ENCODE results near the gene CORO1C.
"Not testable (repeated sequence)": the region's sequence is repeated elsewhere in the genome, so short reads cannot be mapped to it uniquely, and the experiment has no call there.

CORO1C gene

DNA sequence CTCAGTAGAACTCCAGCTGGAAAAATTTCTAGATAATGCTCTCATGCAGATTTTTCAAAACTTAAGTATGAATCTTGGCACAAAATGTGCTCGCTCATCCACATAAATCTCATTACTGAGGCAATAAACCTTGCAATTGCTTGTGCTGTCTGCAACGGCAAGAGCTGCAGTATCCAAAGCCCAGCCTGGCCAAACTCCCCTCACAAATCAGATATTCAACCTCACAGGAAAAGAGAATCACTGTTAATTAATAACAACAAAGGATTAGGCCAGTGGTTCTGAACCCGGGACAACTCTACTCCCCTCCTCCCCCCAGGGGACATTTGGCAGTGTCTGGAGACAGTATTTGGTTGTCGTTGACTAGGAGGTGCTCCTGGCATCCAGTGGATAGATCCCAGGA lies 19.2 kb upstream of the CORO1C start:
- DNase-seq (ENCODE audit: low read depth in 1 of 2, low spot score in 1 of 2) = peak in 1 of 2 experiments; percentile 18
- TF ChIP-seq JUND (IDR thresholded peaks at IDR 0.05; ENCODE audit: low read depth) = no peak
- in situ Hi-C loops (cut with HindIII; ENCODE audit: low pct_unique_long_range_greater_than_20kb, low sequenced_read_pairs) = no loop called here

DNA sequence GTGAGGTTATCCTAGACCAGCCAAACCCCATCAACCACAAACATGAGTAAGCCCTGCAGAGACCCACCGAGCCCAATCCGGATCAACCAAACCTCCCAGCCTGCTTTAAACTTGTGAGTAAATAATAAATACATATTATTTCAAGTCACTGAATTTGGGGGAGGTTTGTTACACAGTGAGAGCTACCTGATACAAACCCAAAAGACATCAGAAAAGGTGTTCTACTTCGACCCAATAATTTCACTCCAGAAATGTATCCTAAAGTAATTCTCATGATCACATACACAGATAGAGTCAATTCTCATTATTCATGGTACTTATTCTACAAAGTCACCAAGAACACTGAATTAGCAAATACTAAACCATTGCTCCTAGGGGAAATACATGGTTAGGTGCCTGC lies 16.2 kb upstream of the CORO1C start:
- TF ChIP-seq JUND (IDR thresholded peaks at IDR 0.05; ENCODE audit: low read depth) = no peak

DNA sequence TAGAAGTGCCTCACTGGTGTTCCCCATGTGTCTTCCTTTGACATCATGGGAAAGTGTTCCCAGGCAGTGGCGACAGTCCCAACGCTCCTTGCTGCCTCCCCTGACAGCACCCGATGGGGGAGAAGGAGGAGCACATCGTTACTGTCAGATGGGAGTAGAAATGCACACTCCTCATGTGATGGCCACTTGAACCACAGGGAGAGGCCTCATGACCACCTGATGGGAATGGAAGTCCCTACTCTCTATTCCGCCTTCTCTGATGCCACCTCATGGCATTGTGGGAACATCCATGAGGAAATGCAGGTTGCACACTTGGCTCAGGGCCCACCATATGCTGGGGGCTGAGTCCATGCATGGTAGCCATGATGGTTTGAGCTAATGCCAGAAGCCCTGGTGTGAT lies 14.3 kb upstream of the CORO1C start:
- DNase-seq (ENCODE audit: low read depth in 1 of 2, low spot score in 1 of 2) = peak in 1 of 2 experiments; percentile 17
- in situ Hi-C loops (cut with HindIII; ENCODE audit: low pct_unique_long_range_greater_than_20kb, low sequenced_read_pairs) = no loop called here
- TF ChIP-seq JUND (IDR thresholded peaks at IDR 0.05; ENCODE audit: low read depth) = no peak

More for the DNA sequence above, 16.2 kb upstream of the CORO1C start:
- in situ Hi-C loops (cut with HindIII; ENCODE audit: low pct_unique_long_range_greater_than_20kb, low sequenced_read_pairs) = no loop called here
- DNase-seq (ENCODE audit: low read depth in 1 of 2, low spot score in 1 of 2) = no peak

DNA sequence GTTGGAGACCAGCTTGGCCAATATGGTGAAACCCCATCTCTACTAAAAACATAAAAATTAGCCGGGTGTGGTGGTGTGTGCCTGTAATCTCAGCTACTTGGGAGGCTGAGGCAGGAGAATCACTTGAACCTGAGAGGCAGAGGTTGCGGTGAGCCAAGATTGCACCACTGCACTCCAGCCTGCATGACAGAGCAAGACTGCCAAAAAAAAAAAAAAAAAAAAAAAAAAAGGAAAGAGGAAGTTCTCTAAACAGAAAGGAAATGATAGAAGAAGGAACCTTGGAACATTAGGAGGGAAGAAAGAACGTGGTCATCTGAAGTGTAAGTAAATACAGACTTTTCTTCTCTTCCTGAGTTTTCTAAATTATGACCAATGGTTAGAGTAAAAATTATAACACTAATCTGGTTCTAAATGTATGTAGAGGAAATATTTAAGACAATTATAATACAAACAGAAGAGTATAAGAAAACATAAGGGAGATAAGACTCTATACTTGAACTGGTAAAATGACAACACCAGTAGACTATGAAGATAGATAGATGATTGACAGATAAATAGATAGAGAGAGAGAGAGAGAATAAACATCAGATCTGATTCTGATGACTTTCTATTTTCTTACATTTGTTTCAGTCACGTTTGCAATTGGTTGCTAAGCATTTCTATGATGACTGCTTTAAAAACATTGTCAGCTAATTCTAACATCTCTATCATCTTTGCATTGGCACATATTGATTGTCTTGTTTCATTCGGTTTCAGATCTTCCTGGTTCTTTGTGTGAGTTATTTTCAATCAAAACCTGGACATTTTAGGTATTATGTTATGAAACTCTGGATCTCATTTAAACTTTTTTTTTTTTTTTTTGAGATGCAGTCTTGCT lies 12.9 kb upstream of the CORO1C start:
- DNase-seq (ENCODE audit: low read depth in 1 of 2, low spot score in 1 of 2) = no peak
- no peak for TF ChIP-seq JUND (IDR thresholded peaks at IDR 0.05; ENCODE audit: low read depth)
- in situ Hi-C loops (cut with HindIII; ENCODE audit: low pct_unique_long_range_greater_than_20kb, low sequenced_read_pairs) = no loop called here

DNA sequence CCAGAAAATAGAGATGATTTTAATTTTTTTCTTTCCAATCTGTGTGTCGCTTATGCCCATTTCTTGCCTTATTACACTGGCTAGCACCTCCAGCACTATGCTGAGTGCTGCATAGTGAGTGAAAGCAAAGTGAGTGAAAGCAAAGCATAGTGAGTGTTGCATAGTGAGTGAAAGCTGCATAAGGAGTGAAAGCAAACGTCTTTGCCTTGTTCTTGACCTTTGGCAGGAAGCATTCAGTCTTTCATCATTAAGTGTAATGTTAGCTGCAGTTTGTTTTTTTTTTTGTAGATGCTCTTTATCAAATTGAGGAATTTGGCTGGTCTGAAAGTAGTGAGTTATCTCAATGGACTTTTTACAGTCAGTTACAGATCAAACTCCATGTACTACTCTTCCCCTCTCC lies 6.9 kb upstream of the CORO1C start:
- TF ChIP-seq JUND (IDR thresholded peaks at IDR 0.05; ENCODE audit: low read depth) = no peak
- DNase-seq (ENCODE audit: low read depth in 1 of 2, low spot score in 1 of 2) = no peak
- in situ Hi-C loops (cut with HindIII; ENCODE audit: low pct_unique_long_range_greater_than_20kb, low sequenced_read_pairs) = no loop called here

DNA sequence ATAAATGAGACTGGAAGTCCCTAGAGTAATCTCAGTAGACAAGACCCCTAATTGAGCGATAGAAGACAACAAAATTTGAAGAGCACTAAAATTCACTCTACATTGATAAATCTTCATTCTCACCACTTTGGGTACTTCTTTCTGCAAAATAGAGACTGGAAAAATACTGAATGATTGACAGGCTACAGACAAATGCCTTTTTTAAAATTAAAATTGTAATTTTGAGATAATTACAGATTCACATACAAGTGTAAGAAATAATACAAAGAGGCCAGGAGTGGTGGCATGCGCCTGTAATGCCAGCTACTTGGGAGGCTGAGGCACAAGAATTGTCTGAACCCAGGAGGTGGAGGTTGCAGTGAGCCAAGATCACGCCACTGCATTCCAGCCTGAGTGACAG lies 4.5 kb upstream of the CORO1C start:
- no peak for TF ChIP-seq JUND (IDR thresholded peaks at IDR 0.05; ENCODE audit: low read depth)
- in situ Hi-C loops (cut with HindIII; ENCODE audit: low pct_unique_long_range_greater_than_20kb, low sequenced_read_pairs) = no loop called here
- DNase-seq (ENCODE audit: low read depth in 1 of 2, low spot score in 1 of 2) = no peak

DNA sequence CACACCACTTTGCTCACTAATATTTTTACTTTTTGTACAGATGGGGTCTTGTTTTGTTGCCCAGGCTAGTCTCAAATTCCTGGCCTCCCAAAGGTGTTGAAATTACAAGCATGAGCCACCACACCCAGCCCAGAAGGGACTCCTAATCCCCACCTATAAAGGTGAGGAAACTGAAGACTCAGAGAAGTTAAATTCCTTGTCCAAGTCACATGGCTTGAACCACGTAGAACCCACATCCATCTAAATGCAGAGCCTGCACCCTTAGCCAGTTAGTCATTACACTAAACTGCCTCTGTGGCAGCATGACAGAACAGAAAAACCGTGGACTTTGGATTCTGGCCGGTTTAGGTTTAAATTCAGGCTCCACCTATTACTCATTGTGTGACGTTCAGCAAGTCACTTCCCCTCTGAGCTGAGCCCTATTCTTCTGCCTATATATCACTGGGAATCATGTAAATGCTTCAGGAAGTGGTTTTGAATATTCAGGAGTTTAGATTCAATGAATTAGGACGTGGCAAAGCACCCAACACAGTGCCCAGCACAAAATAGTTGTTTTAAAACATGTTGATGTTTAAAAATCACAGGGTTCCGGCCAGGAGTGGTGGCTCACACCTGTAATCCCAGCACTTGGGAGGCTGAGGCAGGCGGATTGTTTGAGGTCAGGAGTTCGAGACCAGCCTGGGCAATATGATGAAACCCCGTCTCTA lies 3.0 kb upstream of the CORO1C start:
- TF ChIP-seq JUND (IDR thresholded peaks at IDR 0.05; ENCODE audit: low read depth) = no peak
- DNase-seq (ENCODE audit: low read depth in 1 of 2, low spot score in 1 of 2) = peak in 1 of 2 experiments; percentile 52
- in situ Hi-C loops (cut with HindIII; ENCODE audit: low pct_unique_long_range_greater_than_20kb, low sequenced_read_pairs) = no loop called here

DNA sequence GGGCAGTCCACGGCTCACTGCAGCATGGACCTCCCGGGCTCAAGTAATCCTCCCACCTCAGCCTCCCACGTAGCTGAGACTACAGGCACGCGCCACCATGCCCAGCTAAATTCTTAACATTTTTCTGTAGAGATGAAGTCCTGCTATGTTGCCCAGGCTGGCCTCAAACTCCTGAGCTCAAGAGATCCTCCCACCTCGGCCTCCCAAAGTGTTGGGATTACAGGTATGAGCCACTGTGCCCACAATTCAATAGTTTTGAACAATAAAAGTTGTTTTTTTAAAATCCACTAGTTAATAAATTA lies 1.9 kb upstream of the CORO1C start:
- DNase-seq (ENCODE audit: low read depth in 1 of 2, low spot score in 1 of 2); in situ Hi-C loops (cut with HindIII; ENCODE audit: low pct_unique_long_range_greater_than_20kb, low sequenced_read_pairs): not testable (repeated sequence)

DNA sequence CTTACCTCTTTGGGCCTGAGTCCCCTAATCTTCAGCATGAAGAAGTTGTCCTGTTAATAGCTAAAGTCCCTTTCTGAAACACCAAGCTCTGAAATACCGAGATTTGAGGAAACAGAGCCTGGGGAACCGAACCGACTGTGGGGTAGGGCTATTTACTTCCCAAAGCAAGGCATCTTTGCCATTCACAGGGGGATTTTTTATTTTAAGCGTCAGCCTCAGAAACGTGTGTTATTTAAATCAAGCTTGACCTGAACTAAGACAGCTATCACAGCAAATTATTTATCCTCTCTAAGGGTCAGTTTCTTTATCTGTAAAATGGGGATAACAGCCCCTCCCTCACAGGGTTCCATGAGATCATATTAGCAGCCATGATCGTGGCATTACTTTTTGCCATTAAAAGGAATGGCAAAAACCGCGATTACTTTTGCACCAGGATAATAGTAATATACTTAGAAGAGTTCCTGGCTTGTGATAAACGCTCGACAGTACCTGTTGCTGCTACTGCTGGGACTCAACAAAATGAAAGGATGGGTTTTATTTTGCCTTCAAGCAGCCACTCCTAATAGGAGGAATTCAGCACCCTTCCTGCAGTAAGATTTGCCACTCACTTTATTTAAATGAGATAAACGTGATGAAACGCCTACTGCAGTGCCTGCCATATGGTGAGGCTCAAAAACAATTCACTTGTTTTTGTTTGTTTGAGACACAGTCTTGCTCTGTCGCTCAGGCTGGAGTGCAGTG lies 1.3 kb upstream of the CORO1C start:
- DNase-seq (ENCODE audit: low read depth in 1 of 2, low spot score in 1 of 2) = no peak
- TF ChIP-seq JUND (IDR thresholded peaks at IDR 0.05; ENCODE audit: low read depth) = no peak
- in situ Hi-C loops (cut with HindIII; ENCODE audit: low pct_unique_long_range_greater_than_20kb, low sequenced_read_pairs) = no loop called here

DNA sequence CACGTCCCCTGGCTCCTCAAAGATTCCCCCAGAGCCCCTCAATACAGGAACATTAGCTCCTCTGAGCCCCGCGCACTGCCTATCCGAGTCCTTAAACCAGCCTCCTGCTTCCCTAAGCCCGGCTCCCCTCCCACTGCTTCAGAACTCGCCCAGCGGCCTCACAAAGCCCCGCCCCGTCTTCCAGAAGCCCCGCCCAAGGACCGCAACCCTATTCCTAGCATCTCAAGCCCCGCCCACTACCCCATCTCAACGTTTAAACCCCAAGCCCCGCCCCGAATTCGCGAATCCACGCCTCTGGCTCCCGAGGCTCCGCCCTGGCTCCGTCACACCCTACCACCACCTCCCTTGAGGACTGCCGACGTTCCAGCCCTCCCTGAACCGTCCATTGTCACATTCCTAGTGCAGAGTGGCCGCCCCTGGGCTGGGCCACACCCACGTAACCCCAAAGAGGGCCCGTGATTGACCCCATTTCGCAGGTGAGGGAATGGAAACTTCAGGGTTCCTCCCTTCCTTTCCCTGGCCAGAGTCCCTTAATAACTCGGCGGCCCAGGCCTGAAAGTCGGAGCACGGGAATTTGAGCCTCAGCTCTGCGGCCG lies 646 bp upstream of the CORO1C start:
- in situ Hi-C loops (cut with HindIII; ENCODE audit: low pct_unique_long_range_greater_than_20kb, low sequenced_read_pairs) = no loop called here
- no peak for TF ChIP-seq JUND (IDR thresholded peaks at IDR 0.05; ENCODE audit: low read depth)
- peak; percentile 94 to 99 for DNase-seq (ENCODE audit: low read depth in 1 of 2, low spot score in 1 of 2)

DNA sequence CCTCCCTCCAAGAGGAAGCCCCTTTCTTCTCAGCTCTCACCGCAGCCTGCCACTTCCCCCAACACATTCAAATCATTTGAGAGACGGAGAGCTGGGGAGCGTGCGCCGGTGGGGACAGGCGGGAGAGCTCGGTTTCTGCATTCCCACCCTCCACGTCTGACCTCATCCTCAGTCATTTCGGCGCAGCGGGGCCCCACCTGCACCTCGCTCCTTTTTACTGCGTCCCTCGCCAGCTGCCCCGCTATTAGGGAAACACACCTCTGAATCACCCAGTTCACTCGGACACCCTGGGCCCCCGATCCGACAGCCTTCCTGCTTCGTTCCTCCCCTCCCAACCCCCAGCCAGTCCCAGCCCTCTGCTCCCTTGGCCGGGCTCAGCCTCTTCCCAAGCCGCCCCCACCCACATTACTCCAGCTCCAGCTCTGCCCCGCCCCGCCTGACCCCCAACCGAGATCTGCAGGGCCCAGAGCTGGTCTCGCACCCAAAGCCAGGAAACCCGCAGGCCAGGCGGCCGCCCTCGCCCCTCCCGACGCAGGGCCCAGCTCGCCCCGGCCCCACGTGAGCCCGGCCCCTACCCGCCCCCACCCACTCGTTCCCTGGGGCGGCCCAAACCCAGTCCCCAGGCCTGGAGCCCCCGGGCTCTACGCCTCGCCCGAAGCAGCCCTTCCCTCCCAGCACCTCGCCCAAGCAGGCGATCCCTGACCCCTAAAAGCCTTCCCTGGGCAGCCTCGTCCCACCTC lies 783 bp downstream of the CORO1C start:
- DNase-seq (ENCODE audit: low read depth in 1 of 2, low spot score in 1 of 2) = peak; percentile 46 to 47
- no peak for TF ChIP-seq JUND (IDR thresholded peaks at IDR 0.05; ENCODE audit: low read depth)
- in situ Hi-C loops (cut with HindIII; ENCODE audit: low pct_unique_long_range_greater_than_20kb, low sequenced_read_pairs) = no loop called here

Data from T47D (cell line).